ENCODE data around the gene DYRK4. TPM values are rescaled to one million over a fixed set of nuclear protein-coding genes. Genes with fewer than 3 reads are reported as not detected.

The DYRK4 gene
- total and polyA plus RNA-seq, 7 experiments from 2014 or later = 9.8 to 50.9 (median 24.4) TPM

DNA sequence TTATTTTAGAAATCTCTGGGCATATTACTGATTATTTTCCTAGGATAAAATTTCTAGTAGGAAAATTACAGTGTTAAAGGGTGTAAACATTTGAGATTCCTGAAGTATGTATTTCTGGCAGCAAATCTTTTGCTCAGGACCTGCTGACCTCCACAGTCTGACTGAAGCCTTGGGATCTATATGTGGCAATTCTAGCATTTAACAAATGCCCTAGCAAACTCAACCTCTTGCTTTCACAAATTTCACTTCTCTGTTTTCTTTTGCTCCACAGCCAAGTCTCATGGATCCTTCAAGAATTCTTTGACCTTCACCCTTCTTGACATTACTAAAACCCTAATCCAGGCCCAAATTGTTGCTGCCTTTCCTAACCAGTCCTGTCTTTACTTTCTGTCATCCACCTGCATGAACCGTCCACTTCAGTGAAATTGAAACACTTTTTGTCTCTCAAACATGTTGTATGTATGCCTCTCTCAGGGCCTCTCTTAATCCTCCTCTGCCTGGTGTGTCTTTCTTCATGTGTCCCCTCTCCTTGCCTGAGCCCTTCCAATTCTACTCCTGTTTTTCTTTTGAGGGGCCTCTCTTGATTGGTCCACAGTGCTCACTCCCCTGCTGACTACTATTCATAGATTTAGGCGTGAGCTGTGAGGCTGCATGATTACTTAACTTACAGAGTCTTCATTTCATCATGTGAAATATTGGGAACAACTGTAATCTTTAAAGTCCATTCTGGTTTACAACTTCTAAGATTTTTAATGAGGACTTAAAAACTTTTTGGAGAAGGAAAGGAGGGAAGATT is 5.1 kb upstream of the DYRK4 start:
- H3K36me3 ChIP-seq (ENCODE audit: control insufficient read depth in 2 of 3, insufficient read depth in 3 of 3, low read length in 3 of 3) = no peaks in the 10 kb centered on the region
- Mint-ChIP-seq H3K9me3 (no peaks in the 10 kb centered on the region), H3K4me3 (no peak overlapping the region), H3K27ac (no peak overlapping the region), H3K36me3 (peaks cover 0 to 15% (median 0%) of the 10 kb centered on the region in 5 donors), H3K4me1 (peaks cover 0 to 3% (median 1%) of the 10 kb centered on the region in 7 donors), H3K27me3 (peaks cover 0 to 2% (median 0%) of the 10 kb centered on the region in 5 donors)
- no peaks in the 10 kb centered on the region for H3K27me3 ChIP-seq (ENCODE audit: control insufficient read depth in 2 of 2, insufficient read depth in 2 of 2, low read length in 2 of 2)
- no peaks in the 10 kb centered on the region for H3K4me1 ChIP-seq (ENCODE audit: control insufficient read depth in 2 of 2, insufficient read depth in 2 of 2, low read length in 2 of 2)
- no peak overlapping the region for H3K27ac ChIP-seq (ENCODE audit: low read depth, low read length)
- no peak overlapping the region for H3K4me3 ChIP-seq (ENCODE audit: low read length)
- ChIA-PET POLR2A (no interaction called here), CTCF (interaction anchor here (0.6 kb wide), 1 partner anchor 157 kb away, joined by 3 read pairs; no protein-coding TSS in a partner anchor)
- H3K9me3 ChIP-seq (ENCODE audit: control insufficient read depth in 2 of 3, low read length in 3 of 3) = no peaks in the 10 kb centered on the region
- no peak for ATAC-seq
- DNase-seq = no peak
- intact Hi-C loops (cut with micrococcal nuclease) = no loop called here

DNA sequence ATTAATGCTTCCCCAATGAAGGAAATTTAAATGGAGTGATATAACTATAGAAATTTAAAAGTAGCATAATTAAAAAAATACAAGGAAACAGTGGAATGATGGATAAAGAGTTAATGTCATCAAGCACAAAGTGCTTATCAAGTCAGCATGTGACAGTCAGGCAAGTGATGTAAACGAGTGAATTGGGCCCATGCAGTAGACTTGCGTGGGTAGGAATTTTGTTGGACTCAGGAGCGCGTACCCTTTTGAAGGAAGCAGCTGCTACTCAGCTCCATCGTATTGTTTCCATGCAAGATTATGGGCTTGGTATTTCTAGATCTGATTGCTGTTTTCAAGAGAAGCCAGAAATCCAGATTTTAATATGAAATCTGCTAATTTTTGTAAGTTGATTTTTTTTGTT is 4.4 kb upstream of the DYRK4 start:
- Histone ChIP-seq H3K4me3 (ENCODE audit: low read length) (no peak overlapping the region), H3K4me1 (ENCODE audit: control insufficient read depth in 2 of 2, insufficient read depth in 2 of 2, low read length in 2 of 2) (no peaks in the 10 kb centered on the region), H3K27me3 (ENCODE audit: control insufficient read depth in 2 of 2, insufficient read depth in 2 of 2, low read length in 2 of 2) (no peaks in the 10 kb centered on the region), H3K27ac (ENCODE audit: low read depth, low read length) (no peak overlapping the region), H3K36me3 (ENCODE audit: control insufficient read depth in 2 of 3, insufficient read depth in 3 of 3, low read length in 3 of 3) (no peaks in the 10 kb centered on the region), H3K9me3 (ENCODE audit: control insufficient read depth in 2 of 3, low read length in 3 of 3) (no peaks in the 10 kb centered on the region)
- Mint-ChIP-seq H3K36me3 (peaks cover 0 to 17% (median 0%) of the 10 kb centered on the region in 5 donors), H3K4me1 (peaks cover 0 to 9% (median 6%) of the 10 kb centered on the region in 7 donors), H3K4me3 (no peak overlapping the region), H3K27me3 (peaks cover 0 to 8% (median 0%) of the 10 kb centered on the region in 5 donors), H3K27ac (no peak overlapping the region), H3K9me3 (no peaks in the 10 kb centered on the region)
- ATAC-seq (no peak), DNase-seq (no peak)
- intact Hi-C loops (cut with micrococcal nuclease) = no loop called here
- CTCF ChIA-PET = no interaction called here
- POLR2A ChIA-PET = no interaction called here

DNA sequence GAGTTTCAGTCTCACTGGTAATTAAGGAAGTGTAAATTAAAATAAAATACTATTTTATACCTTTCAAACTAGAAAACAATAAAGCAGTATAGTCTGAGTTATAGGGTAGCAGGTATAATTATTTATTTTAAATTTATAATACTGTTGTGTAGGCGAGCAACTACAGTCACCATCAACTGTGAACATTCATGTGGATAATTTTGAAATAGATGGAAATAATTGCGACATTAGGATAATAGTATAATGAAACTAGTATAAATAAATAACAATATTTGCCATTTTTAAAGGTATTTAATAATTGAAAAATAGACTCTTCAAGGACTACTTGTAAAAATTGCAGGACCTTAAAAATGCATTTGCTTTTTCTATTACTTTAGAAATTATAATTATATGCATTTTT is 3.8 kb upstream of the DYRK4 start:
- no peaks in the 10 kb centered on the region for H3K9me3 ChIP-seq (ENCODE audit: control insufficient read depth in 2 of 3, low read length in 3 of 3)
- ATAC-seq (no peak), DNase-seq (no peak)
- H3K9me3 Mint-ChIP-seq = no peaks in the 10 kb centered on the region
- H3K4me3 ChIP-seq (ENCODE audit: low read length) = no peak overlapping the region
- H3K4me3 Mint-ChIP-seq = no peak overlapping the region
- peaks cover 0 to 12% (median 7%) of the 10 kb centered on the region in 7 donors for H3K4me1 Mint-ChIP-seq
- no peak overlapping the region for H3K27ac ChIP-seq (ENCODE audit: low read depth, low read length)
- peaks cover 0 to 13% (median 3%) of the 10 kb centered on the region in 5 donors for H3K27me3 Mint-ChIP-seq
- H3K27ac Mint-ChIP-seq = no peak overlapping the region
- intact Hi-C loops (cut with micrococcal nuclease) = no loop called here
- ChIA-PET CTCF (no interaction called here), POLR2A (no interaction called here)
- no peaks in the 10 kb centered on the region for H3K27me3 ChIP-seq (ENCODE audit: control insufficient read depth in 2 of 2, insufficient read depth in 2 of 2, low read length in 2 of 2)
- H3K4me1 ChIP-seq (ENCODE audit: control insufficient read depth in 2 of 2, insufficient read depth in 2 of 2, low read length in 2 of 2) = no peaks in the 10 kb centered on the region
- H3K36me3 ChIP-seq (ENCODE audit: control insufficient read depth in 2 of 3, insufficient read depth in 3 of 3, low read length in 3 of 3) = no peaks in the 10 kb centered on the region
- H3K36me3 Mint-ChIP-seq = peaks cover 0 to 17% (median 0%) of the 10 kb centered on the region in 5 donors

DNA sequence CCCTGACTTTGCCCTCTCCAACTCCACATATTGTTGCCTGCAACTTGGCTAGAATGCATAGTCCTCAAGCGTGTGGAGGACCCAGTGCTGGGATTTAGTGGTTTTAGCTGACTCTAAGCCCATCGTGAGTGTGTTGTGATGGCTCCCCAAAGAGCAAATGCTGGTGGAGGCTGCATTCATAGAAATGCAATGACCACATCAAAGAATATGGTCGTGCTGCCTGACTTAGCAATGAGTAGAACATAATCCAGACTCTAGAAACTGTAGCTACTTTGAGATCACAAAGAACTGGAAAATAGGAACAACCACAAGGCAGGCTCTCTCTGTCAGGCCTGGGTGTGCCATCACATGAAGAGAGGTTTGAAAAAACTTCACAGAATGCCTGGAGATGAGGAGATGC is 1.3 kb downstream of the DYRK4 start:
- DNase-seq = no peak
- Histone ChIP-seq H3K9me3 (ENCODE audit: control insufficient read depth in 2 of 3, low read length in 3 of 3) (no peaks in the 10 kb centered on the region), H3K36me3 (ENCODE audit: control insufficient read depth in 2 of 3, insufficient read depth in 3 of 3, low read length in 3 of 3) (no peaks in the 10 kb centered on the region), H3K27me3 (ENCODE audit: control insufficient read depth in 2 of 2, insufficient read depth in 2 of 2, low read length in 2 of 2) (no peaks in the 10 kb centered on the region), H3K4me1 (ENCODE audit: control insufficient read depth in 2 of 2, insufficient read depth in 2 of 2, low read length in 2 of 2) (no peaks in the 10 kb centered on the region), H3K27ac (ENCODE audit: low read depth, low read length) (no peak overlapping the region), H3K4me3 (ENCODE audit: low read length) (no peak overlapping the region)
- no peak overlapping the region for H3K27ac Mint-ChIP-seq
- ChIA-PET POLR2A (no interaction called here), CTCF (no interaction called here)
- peaks cover 0 to 38% (median 26%) of the 10 kb centered on the region in 5 donors for H3K27me3 Mint-ChIP-seq
- intact Hi-C loops (cut with micrococcal nuclease) = no loop called here
- ATAC-seq = no peak
- H3K9me3 Mint-ChIP-seq = peaks cover 0 to 4% (median 0%) of the 10 kb centered on the region in 11 donors
- H3K4me3 Mint-ChIP-seq = no peak overlapping the region
- peaks cover 0 to 28% (median 19%) of the 10 kb centered on the region in 7 donors for H3K4me1 Mint-ChIP-seq
- H3K36me3 Mint-ChIP-seq = peaks cover 0 to 10% (median 0%) of the 10 kb centered on the region in 5 donors

DNA sequence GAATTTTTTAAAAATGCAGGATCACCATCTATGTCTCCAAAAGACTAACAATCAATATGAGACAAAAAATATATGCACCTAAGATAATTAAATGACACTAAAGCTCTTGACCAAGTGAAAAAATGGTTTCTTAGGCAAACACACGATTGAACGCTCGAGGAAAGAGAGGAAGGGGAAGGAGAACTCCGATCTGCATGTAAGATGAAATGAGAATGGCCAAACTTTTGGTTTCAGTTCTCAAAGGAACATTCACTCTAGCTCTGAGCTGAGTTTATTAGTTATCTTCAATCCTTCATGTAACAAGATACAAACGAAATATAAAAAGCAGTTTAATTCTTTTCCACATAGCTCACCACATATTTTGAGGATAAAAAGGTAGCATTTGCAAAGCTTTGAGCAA is 2.8 kb downstream of the DYRK4 start:
- Histone ChIP-seq H3K27me3 (ENCODE audit: control insufficient read depth in 2 of 2, insufficient read depth in 2 of 2, low read length in 2 of 2) (no peaks in the 10 kb centered on the region), H3K27ac (ENCODE audit: low read depth, low read length) (no peak overlapping the region), H3K4me3 (ENCODE audit: low read length) (no peak overlapping the region), H3K9me3 (ENCODE audit: control insufficient read depth in 2 of 3, low read length in 3 of 3) (no peaks in the 10 kb centered on the region), H3K4me1 (ENCODE audit: control insufficient read depth in 2 of 2, insufficient read depth in 2 of 2, low read length in 2 of 2) (no peaks in the 10 kb centered on the region), H3K36me3 (ENCODE audit: control insufficient read depth in 2 of 3, insufficient read depth in 3 of 3, low read length in 3 of 3) (no peaks in the 10 kb centered on the region)
- no peak for DNase-seq
- Mint-ChIP-seq H3K9me3 (peaks cover 0 to 4% (median 0%) of the 10 kb centered on the region in 11 donors), H3K36me3 (peaks cover 0 to 10% (median 0%) of the 10 kb centered on the region in 5 donors), H3K27me3 (peaks cover 0 to 38% (median 26%) of the 10 kb centered on the region in 5 donors), H3K4me1 (peaks cover 0 to 28% (median 19%) of the 10 kb centered on the region in 7 donors), H3K4me3 (peak overlapping the region in 9 of 10 donors; percentile 18 to 65 (median 50)), H3K27ac (peak overlapping the region in 4 of 9 donors; percentile 38 to 67 (median 46))
- intact Hi-C loops (cut with micrococcal nuclease) = no loop called here
- no peak for ATAC-seq
- POLR2A ChIA-PET = no interaction called here
- CTCF ChIA-PET = interaction anchor here (1.1 kb wide), 1 partner anchor 30 kb away, joined by 3 read pairs; no protein-coding TSS in a partner anchor

DNA sequence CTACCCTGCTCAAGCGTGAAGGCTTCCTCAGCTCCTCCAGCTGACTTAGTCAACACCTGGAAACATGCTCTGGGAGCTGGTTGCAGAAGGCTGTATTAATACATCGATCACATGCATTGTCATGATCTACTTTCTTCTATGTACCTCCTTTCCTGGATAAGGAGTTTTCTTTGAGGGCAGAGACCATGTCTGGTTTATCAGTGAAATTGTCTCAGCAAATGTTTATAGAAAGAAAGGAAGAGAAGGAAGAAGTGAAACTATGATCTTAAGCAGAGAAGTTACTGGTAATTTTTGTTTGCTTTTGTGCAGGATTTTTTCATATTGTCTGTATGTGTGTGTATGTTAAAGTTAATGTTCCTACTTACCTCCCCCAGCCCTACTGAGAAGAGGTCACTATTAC is 4.5 kb downstream of the DYRK4 start:
- H3K4me3 Mint-ChIP-seq = no peak overlapping the region
- intact Hi-C loops (cut with micrococcal nuclease) = no loop called here
- ATAC-seq (no peak), DNase-seq (no peak)
- no peaks in the 10 kb centered on the region for H3K4me1 ChIP-seq (ENCODE audit: control insufficient read depth in 2 of 2, insufficient read depth in 2 of 2, low read length in 2 of 2)
- no peaks in the 10 kb centered on the region for H3K27me3 ChIP-seq (ENCODE audit: control insufficient read depth in 2 of 2, insufficient read depth in 2 of 2, low read length in 2 of 2)
- no peak overlapping the region for H3K4me3 ChIP-seq (ENCODE audit: low read length)
- H3K9me3 Mint-ChIP-seq = peaks cover 0 to 4% (median 0%) of the 10 kb centered on the region in 11 donors
- no peaks in the 10 kb centered on the region for H3K36me3 ChIP-seq (ENCODE audit: control insufficient read depth in 2 of 3, insufficient read depth in 3 of 3, low read length in 3 of 3)
- H3K36me3 Mint-ChIP-seq = peaks cover 0 to 6% (median 0%) of the 10 kb centered on the region in 5 donors
- ChIA-PET POLR2A (no interaction called here), CTCF (no interaction called here)
- peak overlapping the region in 2 of 9 donors; percentile 5 to 55 for H3K27ac Mint-ChIP-seq
- peaks cover 0 to 28% (median 19%) of the 10 kb centered on the region in 7 donors for H3K4me1 Mint-ChIP-seq
- no peaks in the 10 kb centered on the region for H3K9me3 ChIP-seq (ENCODE audit: control insufficient read depth in 2 of 3, low read length in 3 of 3)
- peaks cover 0 to 38% (median 26%) of the 10 kb centered on the region in 5 donors for H3K27me3 Mint-ChIP-seq
- no peak overlapping the region for H3K27ac ChIP-seq (ENCODE audit: low read depth, low read length)
